Heart left ventricle (tissue), 16 donors: ENCODE measurements around the gene ISY1. TPM values are rescaled to one million over a fixed set of nuclear protein-coding genes. Genes with fewer than 3 reads are reported as not detected.

Experiments used
- ATAC-seq, 4 donors: fragments of 200-7000 bp; cut with Tn5 transposase; one replicate each; pipeline ENCODE4 v1.9.1; 2020 to 2022; ENCODE audit warnings: moderate library complexity in 4 of 4, mild to moderate bottlenecking in 3 of 4, moderate number of reproducible peaks in 1 of 4
- DNase-seq, 5 donors: peaks; one replicate each; pipeline ENCODE4 v3.0.0-alpha.2; 2020
- H3K27ac ChIP-seq, 12 donors: fragments of 200-600 bp; sonication (generic) in 4 of 12; one replicate each; pipeline versions ENCODE4 v1.5.0 to v1.8.0; 2016 to 2022; ENCODE audit warnings: mild to moderate bottlenecking in 2 of 12
- H3K27me3 ChIP-seq, 9 donors: fragments of 200-600 bp; sonication (generic) in 2 of 9; one replicate each; pipeline versions ENCODE4 v1.5.1 to v1.8.0; 2016 to 2022; ENCODE audit warnings: mild to moderate bottlenecking in 3 of 9
- H3K36me3 ChIP-seq, 9 donors: fragments of 200-600 bp; sonication (generic) in 2 of 9; one replicate each; pipeline versions ENCODE4 v1.5.0 to v1.8.0; 2018 to 2022; ENCODE audit warnings: mild to moderate bottlenecking in 2 of 9
- H3K4me1 ChIP-seq, 12 donors: fragments of 200-600 bp; sonication (generic) in 4 of 12; one replicate each; pipeline versions ENCODE4 v1.5.0 to v1.8.0; 2016 to 2022; ENCODE audit warnings: mild to moderate bottlenecking in 3 of 12
- H3K4me3 ChIP-seq, 12 donors: fragments of 200-600 bp; sonication (generic) in 4 of 12; one replicate each; pipeline versions ENCODE4 v1.5.0 to v1.8.0; 2017 to 2022; ENCODE audit warnings: mild to moderate bottlenecking in 9 of 12, moderate library complexity in 4 of 12
- H3K9me3 ChIP-seq, 12 donors: fragments of 200-600 bp; sonication (generic) in 4 of 12; one replicate each; pipeline versions ENCODE4 v1.5.0 to v1.8.0; 2016 to 2022; ENCODE audit warnings: mild to moderate bottlenecking in 1 of 12
- POLR2A ChIP-seq, 2 donors: fragments of 450-650 bp; IDR thresholded peaks; one replicate each; pipeline ENCODE4 v1.6.1; 2017; ENCODE audit warnings: antibody characterized with exemption in 2 of 2, mild to moderate bottlenecking in 2 of 2, moderate library complexity in 2 of 2
- WGBS, 4 donors: extraction: QIAGEN DNeasy Blood & Tissue Kit in 2 of 4; methylation state at CpG; one replicate each; pipeline versions ENCODE4 v1.1.5 to v1.1.7; 2013 to 2018; 5-methylcytosine and 5-hydroxymethylcytosine counted together
- intact Hi-C, 10 donors: fragments of 100-400 bp; cut with DNase I; formaldehyde crosslinking; loops; one replicate each; pipeline versions ENCODE4 v1.11.1 to v1.14.2; 2022
- polyA plus RNA-seq, 2 donors: library from polyadenylated mRNA; stranded (reverse); fragments of 200-250 nt; gene quantifications; one replicate each; pipeline ENCODE4 v1.2.3, GENCODE V29; 2013
- total RNA-seq, 9 donors: library from RNA; depleted of rRNA in 2 of 9; stranded (reverse); fragments of >200 nt in 2 of 9; fragmentation: NEBNext Ultra II Directional in 3 of 9; extraction: Animal tissue kit (Norgen Biotek cat#: 25700) in 3 of 9; gene quantifications; one replicate each; pipeline versions ENCODE4 v1.1.0 to v1.2.4, GENCODE V29; 2016 to 2023
- TF ChIP-seq, protein P1 (sequence below), 12 donors: fragments of 200-600 bp; sonication (generic) in 4 of 12; IDR thresholded peaks; one replicate each; pipeline versions ENCODE4 v1.5.0 to v1.8.0; 2018 to 2022; ENCODE audit warnings: antibody characterized with exemption in 12 of 12, mild to moderate bottlenecking in 5 of 12
- donor health status: ischemic (EF 13 %, LVEDD 7.1; RV severe dilation, severe dysfunction).
- donor health status: healthy with polysubstance abuse.
- donor health status: DM: no; HTN: yes; CAD: no.
- donor health status: DM: no; HTN: no; CAD: no.
- donor health status: ischemic (EF 25% LVEDD 6.9; RV normal size, moderate dysfunction).
- donor health status: ischemic (EF 25% LVEDD 5.7; RV mildly dilated, moderate dysfunction).
- donor health status: healthy.
- donor health status: DM: yes; HTN: yes; CAD: no.
- donor health status: ischemic (EF 35%, LVEDD 5.7; RV mildly dilated, moderate dysfunction).
- donor health status: nonischemic (EF 11% LVEDD 7.7; RV severe dilation, severe dysfunction).
- donor health status: DM: yes; HTN: yes; CAD: no.
- donor health status: PGD.
- donor health status: ischemic (EF 29% LVEDD 5.4; RV normal size, mild dysfunction).
- donor health status: nonischemic (EF 23%, LVEDD 6.1; RV moderate dilation, normal function).

Gene ISY1
- total and polyA plus RNA-seq, 11 donors, result 14.9 to 31.2 (median 24.5) TPM

DNA sequence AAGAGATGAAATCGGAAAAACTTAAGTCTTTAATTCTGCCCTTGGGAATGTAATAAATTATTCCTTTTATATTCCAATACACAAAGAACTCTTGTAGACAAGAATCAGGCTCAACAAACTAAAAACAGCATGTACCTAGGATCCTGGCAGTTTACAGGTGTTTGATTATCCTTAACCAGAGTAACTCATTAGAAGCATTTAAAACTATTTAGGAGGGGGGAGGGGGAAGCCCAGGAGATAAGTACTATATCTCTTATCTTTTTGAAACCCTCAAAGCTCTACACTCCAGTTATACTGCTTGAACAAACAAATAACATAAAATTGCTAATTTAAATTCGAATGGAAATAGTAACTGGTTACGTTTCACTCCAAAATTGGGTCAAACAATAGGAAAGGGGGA is 21.0 kb upstream of the ISY1 start:
- Histone ChIP-seq H3K4me1 (peaks cover 25 to 80% (median 65%) of the 10 kb centered on the region in 12 donors), H3K9me3 (no peaks in the 10 kb centered on the region), H3K4me3 (peak overlapping the region; percentile 66 to 99 (median 88)), H3K27me3 (no peaks in the 10 kb centered on the region), H3K27ac (peak overlapping the region in 11 of 12 donors; percentile 92 to 100 (median 97)), H3K36me3 (peaks cover 0 to 38% (median 28%) of the 10 kb centered on the region in 9 donors)
- no peak for TF ChIP-seq POLR2A (IDR thresholded peaks at IDR 0.05)
- TF ChIP-seq, protein P1, sequence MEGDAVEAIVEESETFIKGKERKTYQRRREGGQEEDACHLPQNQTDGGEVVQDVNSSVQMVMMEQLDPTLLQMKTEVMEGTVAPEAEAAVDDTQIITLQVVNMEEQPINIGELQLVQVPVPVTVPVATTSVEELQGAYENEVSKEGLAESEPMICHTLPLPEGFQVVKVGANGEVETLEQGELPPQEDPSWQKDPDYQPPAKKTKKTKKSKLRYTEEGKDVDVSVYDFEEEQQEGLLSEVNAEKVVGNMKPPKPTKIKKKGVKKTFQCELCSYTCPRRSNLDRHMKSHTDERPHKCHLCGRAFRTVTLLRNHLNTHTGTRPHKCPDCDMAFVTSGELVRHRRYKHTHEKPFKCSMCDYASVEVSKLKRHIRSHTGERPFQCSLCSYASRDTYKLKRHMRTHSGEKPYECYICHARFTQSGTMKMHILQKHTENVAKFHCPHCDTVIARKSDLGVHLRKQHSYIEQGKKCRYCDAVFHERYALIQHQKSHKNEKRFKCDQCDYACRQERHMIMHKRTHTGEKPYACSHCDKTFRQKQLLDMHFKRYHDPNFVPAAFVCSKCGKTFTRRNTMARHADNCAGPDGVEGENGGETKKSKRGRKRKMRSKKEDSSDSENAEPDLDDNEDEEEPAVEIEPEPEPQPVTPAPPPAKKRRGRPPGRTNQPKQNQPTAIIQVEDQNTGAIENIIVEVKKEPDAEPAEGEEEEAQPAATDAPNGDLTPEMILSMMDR (IDR thresholded peaks at IDR 0.05), result no peak
- DNase-seq (no peak), ATAC-seq (no peak)
- intact Hi-C loops, result loop anchor here in 8 of 10 donors (2.0 to 5.0 kb wide), 5 partner anchors 19 to 65 kb away; partner anchors contain the start of genes COPG1 (in 5 of the 8) and RAB43 (in 1 of the 8)
- 8 to 14% (median 9%) methylated on average over 3 of the region's 3 CpGs for WGBS, 4 donors

DNA sequence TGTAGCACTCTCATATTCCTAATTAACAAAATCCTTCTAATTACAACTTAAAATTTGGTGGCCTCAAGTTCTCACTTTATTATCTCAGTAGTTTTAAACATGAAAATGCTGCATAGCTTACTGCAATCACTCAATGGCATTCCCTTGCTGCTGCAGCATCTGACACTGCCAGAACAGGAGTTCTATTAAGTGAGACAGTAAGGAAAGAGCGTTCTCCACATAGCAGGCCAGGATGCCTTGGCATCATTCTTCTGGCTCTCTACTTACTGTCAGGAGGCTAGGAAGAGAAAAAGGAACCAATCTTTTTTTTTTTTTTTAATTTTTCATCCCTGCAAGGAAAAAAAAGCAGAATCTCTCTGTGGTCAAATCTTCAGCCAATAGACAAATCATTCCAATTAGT is 19.6 kb upstream of the ISY1 start:
- Histone ChIP-seq H3K9me3 (no peaks in the 10 kb centered on the region), H3K36me3 (peaks cover 0 to 43% (median 34%) of the 10 kb centered on the region in 9 donors), H3K4me1 (peaks cover 30 to 81% (median 73%) of the 10 kb centered on the region in 12 donors)

DNA sequence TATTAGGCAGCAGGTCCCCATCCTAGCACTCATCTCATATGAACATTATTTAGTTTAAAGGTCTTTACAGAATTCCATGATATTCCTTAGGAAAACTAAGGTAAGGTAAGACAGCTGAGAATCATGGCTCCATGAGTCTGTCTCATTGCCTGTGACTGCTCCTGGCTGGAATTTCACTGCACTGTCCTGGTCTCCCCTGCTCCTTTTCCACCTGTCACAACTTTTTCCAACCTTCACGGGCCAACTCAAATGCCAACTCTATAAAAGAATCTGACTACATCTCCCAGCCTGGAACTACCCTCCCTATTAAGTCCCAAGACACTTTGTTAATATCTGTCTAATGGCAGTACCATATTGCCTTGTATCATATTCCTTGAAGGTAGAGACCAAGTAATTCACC is 15.2 kb upstream of the ISY1 start:
- Histone ChIP-seq H3K4me3 (peak overlapping the region in 1 of 12 donors; percentile 4), H3K27me3 (no peaks in the 10 kb centered on the region), H3K27ac (peak overlapping the region in 9 of 12 donors; percentile 5 to 99 (median 38)), H3K4me1 (peaks cover 32 to 97% (median 91%) of the 10 kb centered on the region in 12 donors), H3K36me3 (peaks cover 0 to 68% (median 50%) of the 10 kb centered on the region in 9 donors), H3K9me3 (no peaks in the 10 kb centered on the region)
- intact Hi-C loops, result loop anchor here in 1 of 10 donors (5.0 kb wide), 1 partner anchor 66 kb away; no protein-coding TSS in a partner anchor
- 37 to 49% (median 44%) methylated on average over 1 of the region's 1 CpG for WGBS, 4 donors
- ATAC-seq (peak in 3 of 4 donors; percentile 29 to 50 (median 44)), DNase-seq (no peak)
- no peak for TF ChIP-seq POLR2A (IDR thresholded peaks at IDR 0.05)
- TF ChIP-seq, protein P1 (IDR thresholded peaks at IDR 0.05), result no peak

More for the DNA sequence above, 19.6 kb upstream of the ISY1 start:
- ATAC-seq, result no peak
- H3K4me3 ChIP-seq, result peak overlapping the region in 9 of 12 donors; percentile 66 to 99 (median 90)
- WGBS, 4 donors, result 16 to 26% (median 20%) methylated on average over 1 of the region's 1 CpG
- peak overlapping the region in 11 of 12 donors; percentile 25 to 100 (median 95) for H3K27ac ChIP-seq
- intact Hi-C loops, result loop anchor here in 8 of 10 donors (5.0 kb wide), 3 partner anchors 47 to 67 kb away; partner anchors contain the start of genes COPG1 (in 5 of the 8) and RAB43 (in 1 of the 8)
- no peak for TF ChIP-seq POLR2A (IDR thresholded peaks at IDR 0.05)
- TF ChIP-seq, protein P1 (IDR thresholded peaks at IDR 0.05), result no peak
- H3K27me3 ChIP-seq, result no peaks in the 10 kb centered on the region
- no peak for DNase-seq

DNA sequence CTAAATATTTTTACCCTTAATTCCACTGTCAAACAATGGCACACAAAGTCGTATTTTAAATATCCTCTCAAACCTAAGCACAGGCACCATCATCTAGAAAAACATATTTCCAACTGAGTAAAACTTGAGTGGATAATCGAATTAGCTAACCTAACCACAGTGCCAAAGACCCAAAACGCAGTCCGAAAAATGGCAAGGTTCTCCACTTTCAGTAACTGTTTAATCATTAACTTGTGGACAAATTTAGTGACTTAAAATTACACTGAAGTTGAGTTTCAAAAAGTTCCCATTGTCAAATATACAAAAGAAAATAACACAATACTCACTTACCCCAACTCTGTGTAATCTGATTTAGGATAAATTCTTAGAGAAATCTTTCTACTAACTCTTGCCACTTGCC is 12.9 kb upstream of the ISY1 start:
- Histone ChIP-seq H3K27ac (peak overlapping the region in 11 of 12 donors; percentile 10 to 99 (median 72)), H3K4me1 (peaks cover 22 to 86% (median 69%) of the 10 kb centered on the region in 12 donors), H3K36me3 (peaks cover 6 to 72% (median 61%) of the 10 kb centered on the region in 9 donors), H3K4me3 (peak overlapping the region in 8 of 12 donors; percentile 9 to 32 (median 27)), H3K9me3 (no peaks in the 10 kb centered on the region), H3K27me3 (no peaks in the 10 kb centered on the region)
- DNase-seq (no peak), ATAC-seq (no peak)
- TF ChIP-seq, protein P1 (IDR thresholded peaks at IDR 0.05), result no peak
- TF ChIP-seq POLR2A (IDR thresholded peaks at IDR 0.05), result no peak
- WGBS, 4 donors, result 32 to 36% (median 34%) methylated on average over 4 of the region's 4 CpGs
- intact Hi-C loops, result no loop called here
